ENCODE measurements around the gene XPNPEP3. TPM values are rescaled to one million over a fixed set of nuclear protein-coding genes. Genes with fewer than 3 reads are reported as not detected.

XPNPEP3 gene
- total and polyA plus RNA-seq, 7 donors: 3.3 to 16.3 (median 10.3) TPM

- Histone ChIP-seq H3K4me1 (no peaks in the 10 kb centered on the region), H3K4me3 (no peak overlapping the region), H3K9me3 (no peaks in the 10 kb centered on the region), H3K27me3 (ENCODE audit: insufficient read depth in 3 of 3, low read length in 2 of 3) (no peaks in the 10 kb centered on the region), H3K27ac (no peak overlapping the region), H3K36me3 (ENCODE audit: insufficient read depth in 1 of 2, low read depth in 1 of 2) (peaks cover 0 to 51% of the 10 kb centered on the region in 2 donors)
- DNase-seq (no peak), ATAC-seq (no peak)
- WGBS, 3 donors: 77 to 84% (median 80%) methylated on average over 3 of the region's 3 CpGs
- TF ChIP-seq, protein P1, sequence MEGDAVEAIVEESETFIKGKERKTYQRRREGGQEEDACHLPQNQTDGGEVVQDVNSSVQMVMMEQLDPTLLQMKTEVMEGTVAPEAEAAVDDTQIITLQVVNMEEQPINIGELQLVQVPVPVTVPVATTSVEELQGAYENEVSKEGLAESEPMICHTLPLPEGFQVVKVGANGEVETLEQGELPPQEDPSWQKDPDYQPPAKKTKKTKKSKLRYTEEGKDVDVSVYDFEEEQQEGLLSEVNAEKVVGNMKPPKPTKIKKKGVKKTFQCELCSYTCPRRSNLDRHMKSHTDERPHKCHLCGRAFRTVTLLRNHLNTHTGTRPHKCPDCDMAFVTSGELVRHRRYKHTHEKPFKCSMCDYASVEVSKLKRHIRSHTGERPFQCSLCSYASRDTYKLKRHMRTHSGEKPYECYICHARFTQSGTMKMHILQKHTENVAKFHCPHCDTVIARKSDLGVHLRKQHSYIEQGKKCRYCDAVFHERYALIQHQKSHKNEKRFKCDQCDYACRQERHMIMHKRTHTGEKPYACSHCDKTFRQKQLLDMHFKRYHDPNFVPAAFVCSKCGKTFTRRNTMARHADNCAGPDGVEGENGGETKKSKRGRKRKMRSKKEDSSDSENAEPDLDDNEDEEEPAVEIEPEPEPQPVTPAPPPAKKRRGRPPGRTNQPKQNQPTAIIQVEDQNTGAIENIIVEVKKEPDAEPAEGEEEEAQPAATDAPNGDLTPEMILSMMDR (IDR thresholded peaks at IDR 0.05): no peak
- intact Hi-C loops (cut with DNase I): no loop called here
Measured at GRCh38 chr22:40877488-40877887, 20.5 kb downstream of the XPNPEP3 start.

GRCh38 chr22:40878922-40879321 lies 22.0 kb downstream of the XPNPEP3 start:
- peaks cover 0 to 51% of the 10 kb centered on the region in 2 donors for H3K36me3 ChIP-seq (ENCODE audit: insufficient read depth in 1 of 2, low read depth in 1 of 2)
- no peak overlapping the region for H3K4me3 ChIP-seq
- no peaks in the 10 kb centered on the region for H3K9me3 ChIP-seq
- intact Hi-C loops (cut with DNase I): no loop called here
- no peaks in the 10 kb centered on the region for H3K4me1 ChIP-seq
- H3K27ac ChIP-seq: no peak overlapping the region
- H3K27me3 ChIP-seq (ENCODE audit: insufficient read depth in 3 of 3, low read length in 2 of 3): no peaks in the 10 kb centered on the region
- no peak for ATAC-seq
- TF ChIP-seq, protein P1 (IDR thresholded peaks at IDR 0.05): no peak
- DNase-seq: no peak
- WGBS, 3 donors: 90 to 98% (median 96%) methylated on average over 2 of the region's 2 CpGs

DNA sequence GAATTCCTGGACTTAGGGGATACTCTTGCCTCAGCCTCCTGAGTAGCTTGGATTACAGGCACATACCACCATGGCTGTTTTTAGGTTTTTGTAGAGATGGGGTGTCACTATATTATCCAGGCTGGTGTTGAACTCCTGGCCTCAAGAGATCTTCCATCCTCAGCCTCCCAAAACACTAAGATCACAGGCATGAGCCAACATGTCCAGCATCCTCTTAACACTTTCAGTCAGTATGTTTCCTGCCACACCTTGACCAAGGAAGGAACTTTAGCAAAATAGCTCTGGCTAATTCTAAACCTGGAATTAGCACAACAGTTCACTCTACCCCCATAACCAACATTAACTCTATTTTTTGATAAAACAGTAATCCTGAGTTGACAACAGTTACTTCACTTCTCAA lies 32.2 kb downstream of the XPNPEP3 start:
- ATAC-seq (no peak), DNase-seq (no peak)
- Histone ChIP-seq H3K36me3 (ENCODE audit: insufficient read depth in 1 of 2, low read depth in 1 of 2) (peaks cover 3 to 80% of the 10 kb centered on the region in 2 donors), H3K27ac (no peak overlapping the region), H3K4me1 (no peaks in the 10 kb centered on the region), H3K27me3 (ENCODE audit: insufficient read depth in 3 of 3, low read length in 2 of 3) (no peaks in the 10 kb centered on the region), H3K9me3 (no peaks in the 10 kb centered on the region), H3K4me3 (no peak overlapping the region)
- TF ChIP-seq, protein P1 (IDR thresholded peaks at IDR 0.05): no peak
- intact Hi-C loops (cut with DNase I): no loop called here

DNA sequence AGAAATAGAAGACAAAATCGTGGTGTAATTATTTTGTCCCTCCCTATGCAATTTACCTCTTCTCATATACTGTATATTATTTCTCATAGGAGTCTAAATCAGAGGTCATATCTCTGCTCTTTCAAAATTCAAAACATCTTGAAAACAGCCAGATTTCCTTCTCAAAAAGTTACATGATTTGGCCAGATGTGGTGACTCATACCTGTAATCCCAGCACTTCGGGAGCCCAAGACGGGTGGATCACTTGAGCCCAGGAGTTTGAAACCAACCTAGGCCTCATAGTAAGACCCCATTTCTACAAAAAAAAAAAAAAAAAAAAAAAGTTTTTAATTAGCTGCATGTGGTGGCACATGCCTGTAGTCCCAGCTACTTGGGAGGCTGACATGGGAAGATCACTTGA lies 33.9 kb downstream of the XPNPEP3 start:
- ATAC-seq (no peak), DNase-seq (no peak)
- Histone ChIP-seq H3K4me1 (no peaks in the 10 kb centered on the region), H3K9me3 (no peaks in the 10 kb centered on the region), H3K27me3 (ENCODE audit: insufficient read depth in 3 of 3, low read length in 2 of 3) (no peaks in the 10 kb centered on the region), H3K4me3 (no peak overlapping the region), H3K27ac (no peak overlapping the region), H3K36me3 (ENCODE audit: insufficient read depth in 1 of 2, low read depth in 1 of 2) (peaks cover 3 to 69% of the 10 kb centered on the region in 2 donors)
- intact Hi-C loops (cut with DNase I): no loop called here
- TF ChIP-seq, protein P1 (IDR thresholded peaks at IDR 0.05): no peak
- WGBS, 3 donors: 88 to 95% (median 94%) methylated on average over 3 of the region's 3 CpGs

GRCh38 chr22:40894417-40894816 lies 37.5 kb downstream of the XPNPEP3 start:
- 81 to 89% (median 86%) methylated on average over 4 of the region's 4 CpGs for WGBS, 3 donors
- H3K36me3 ChIP-seq (ENCODE audit: insufficient read depth in 1 of 2, low read depth in 1 of 2): peaks cover 0 to 43% of the 10 kb centered on the region in 2 donors

More at GRCh38 chr22:40894417-40894816, 37.5 kb downstream of the XPNPEP3 start:
- intact Hi-C loops (cut with DNase I): no loop called here
- no peaks in the 10 kb centered on the region for H3K27me3 ChIP-seq (ENCODE audit: insufficient read depth in 3 of 3, low read length in 2 of 3)
- no peak overlapping the region for H3K4me3 ChIP-seq
- DNase-seq (no peak), ATAC-seq (peak in 1 of 4 donors; percentile 29)
- no peaks in the 10 kb centered on the region for H3K4me1 ChIP-seq
- TF ChIP-seq, protein P1 (IDR thresholded peaks at IDR 0.05): no peak
- H3K9me3 ChIP-seq: no peaks in the 10 kb centered on the region
- no peak overlapping the region for H3K27ac ChIP-seq
